ENCODE results near the gene HIP1.

The HIP1 gene

DNA sequence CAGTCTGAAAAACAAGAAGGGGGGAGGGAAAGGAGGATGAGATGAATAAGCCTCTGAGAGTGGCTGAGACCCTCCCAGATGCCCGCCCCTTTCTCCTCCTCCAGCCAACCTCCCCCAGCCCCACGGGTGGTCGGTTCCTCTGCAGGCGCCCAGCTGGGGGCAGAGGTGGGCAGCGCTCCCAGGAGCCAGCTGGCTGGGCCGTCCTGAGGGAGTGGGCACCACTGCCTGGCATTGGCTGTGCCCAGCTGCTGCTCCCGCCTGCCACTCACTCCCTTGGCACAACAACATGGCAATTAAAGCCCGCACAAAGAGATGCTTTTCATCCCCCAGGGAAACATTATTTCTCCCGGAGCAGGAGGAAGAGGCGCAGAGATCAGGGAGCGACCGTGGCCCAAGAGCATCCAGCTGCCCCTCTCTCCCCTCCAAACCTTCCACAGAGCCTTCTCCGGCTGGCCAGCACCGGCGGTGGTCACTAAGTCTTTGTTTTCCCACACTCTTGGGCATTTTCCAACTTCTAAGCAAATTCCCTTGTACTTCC lies 139.4 kb downstream of the HIP1 start:
- TF ChIP-seq, protein P1, sequence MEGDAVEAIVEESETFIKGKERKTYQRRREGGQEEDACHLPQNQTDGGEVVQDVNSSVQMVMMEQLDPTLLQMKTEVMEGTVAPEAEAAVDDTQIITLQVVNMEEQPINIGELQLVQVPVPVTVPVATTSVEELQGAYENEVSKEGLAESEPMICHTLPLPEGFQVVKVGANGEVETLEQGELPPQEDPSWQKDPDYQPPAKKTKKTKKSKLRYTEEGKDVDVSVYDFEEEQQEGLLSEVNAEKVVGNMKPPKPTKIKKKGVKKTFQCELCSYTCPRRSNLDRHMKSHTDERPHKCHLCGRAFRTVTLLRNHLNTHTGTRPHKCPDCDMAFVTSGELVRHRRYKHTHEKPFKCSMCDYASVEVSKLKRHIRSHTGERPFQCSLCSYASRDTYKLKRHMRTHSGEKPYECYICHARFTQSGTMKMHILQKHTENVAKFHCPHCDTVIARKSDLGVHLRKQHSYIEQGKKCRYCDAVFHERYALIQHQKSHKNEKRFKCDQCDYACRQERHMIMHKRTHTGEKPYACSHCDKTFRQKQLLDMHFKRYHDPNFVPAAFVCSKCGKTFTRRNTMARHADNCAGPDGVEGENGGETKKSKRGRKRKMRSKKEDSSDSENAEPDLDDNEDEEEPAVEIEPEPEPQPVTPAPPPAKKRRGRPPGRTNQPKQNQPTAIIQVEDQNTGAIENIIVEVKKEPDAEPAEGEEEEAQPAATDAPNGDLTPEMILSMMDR (IDR thresholded peaks at IDR 0.05): no peak

DNA sequence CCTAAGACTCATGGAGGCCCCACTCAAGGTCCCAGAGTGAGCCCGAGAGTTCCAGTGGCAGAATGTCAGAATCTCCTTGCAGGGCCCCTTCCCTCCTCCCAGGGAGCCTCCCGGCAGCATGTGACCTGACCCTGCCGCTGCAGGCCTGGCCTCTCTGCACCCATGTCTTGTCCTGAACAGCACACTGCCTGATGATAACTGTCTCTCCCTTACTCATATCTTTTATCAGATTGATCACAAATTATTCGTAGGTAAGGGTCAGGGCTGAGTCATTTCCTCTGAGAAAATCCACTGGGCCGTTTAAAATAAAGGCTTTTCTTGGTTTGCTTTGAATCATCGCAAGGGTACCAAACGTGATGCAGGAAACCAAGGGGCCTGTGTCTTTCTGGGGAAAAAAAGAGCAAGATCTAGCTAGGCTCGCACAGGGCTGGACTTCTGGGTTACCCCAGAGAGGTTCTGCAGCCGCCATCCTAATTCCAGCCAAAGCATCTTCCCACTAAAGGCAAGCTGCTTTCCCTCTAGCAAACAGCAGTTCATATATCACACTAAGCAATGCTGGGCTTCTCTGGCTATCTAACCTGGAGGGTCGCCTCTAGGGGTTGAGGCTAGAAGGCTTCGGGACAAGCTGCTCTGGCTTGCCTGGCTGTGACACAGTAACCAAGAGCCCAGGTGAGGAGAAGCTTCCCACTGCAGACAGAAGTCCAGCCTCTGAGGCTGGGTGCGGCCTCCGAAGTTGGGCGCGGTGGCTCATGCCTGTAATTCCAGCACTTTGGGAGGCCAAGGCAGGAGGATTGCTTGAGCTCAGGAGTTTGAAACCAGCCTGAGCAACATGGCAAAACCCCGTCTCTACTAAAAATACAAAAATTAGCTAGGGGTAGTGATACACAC lies 141.8 kb downstream of the HIP1 start:
- TF ChIP-seq, protein P1 (IDR thresholded peaks at IDR 0.05): no peak

DNA sequence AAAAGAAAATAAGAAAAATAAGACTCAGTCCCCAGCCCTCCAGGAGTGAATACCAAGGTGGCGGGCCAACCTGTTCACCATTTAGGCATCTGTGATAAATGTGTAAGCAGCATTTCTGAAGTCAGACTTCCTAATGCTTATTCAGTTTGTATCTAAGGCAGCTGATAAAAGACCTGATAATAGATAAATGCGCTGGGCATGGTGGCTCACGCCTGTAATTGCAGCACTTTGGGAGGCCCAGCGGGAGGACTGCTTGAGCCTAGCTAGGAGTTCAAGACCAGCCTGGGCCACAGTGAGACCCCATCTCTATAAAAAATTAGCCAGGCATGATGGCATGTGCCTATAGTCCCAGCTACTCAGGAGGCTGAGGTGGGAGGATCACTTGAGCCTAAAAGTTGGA lies 143.0 kb downstream of the HIP1 start:
- TF ChIP-seq, protein P1 (IDR thresholded peaks at IDR 0.05): no peak

DNA sequence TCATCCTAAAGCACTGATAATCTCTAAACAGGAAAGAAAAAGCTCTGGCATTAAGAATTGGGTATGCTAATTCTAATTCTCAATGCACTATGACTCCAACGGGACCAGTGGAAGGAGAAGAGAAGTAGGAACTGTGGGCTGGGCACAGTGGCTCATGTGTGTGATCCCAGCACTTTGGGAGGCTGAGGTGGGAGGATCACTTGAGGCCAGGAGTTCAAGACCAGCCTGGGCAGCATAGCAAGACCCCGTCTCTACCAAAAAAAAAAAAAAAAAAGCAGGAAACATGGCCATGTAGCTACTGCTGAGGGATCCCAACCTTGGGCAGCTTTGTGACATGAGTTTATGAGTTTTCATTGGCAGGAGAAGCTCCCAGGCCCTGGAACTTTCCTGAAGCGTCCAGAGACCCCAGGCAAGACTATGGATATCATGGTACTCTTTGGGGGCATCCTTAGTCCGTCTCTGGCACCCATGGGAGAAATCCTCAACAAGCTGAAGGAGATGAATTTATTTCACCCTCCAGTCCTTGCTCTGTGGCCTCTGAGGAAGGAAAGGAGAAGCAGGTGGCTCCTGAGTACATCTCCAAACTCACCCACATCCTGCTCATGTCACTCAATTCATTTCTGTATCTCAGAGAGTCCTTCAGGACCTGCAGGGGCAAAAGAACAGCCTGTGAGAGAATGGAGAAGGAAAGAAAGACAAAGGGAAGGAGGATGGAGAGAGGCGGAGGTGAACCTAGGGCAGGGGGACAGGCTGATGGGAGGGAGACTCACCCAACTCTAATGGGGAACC lies 147.1 kb downstream of the HIP1 start:
- TF ChIP-seq, protein P1 (IDR thresholded peaks at IDR 0.05): no peak

DNA sequence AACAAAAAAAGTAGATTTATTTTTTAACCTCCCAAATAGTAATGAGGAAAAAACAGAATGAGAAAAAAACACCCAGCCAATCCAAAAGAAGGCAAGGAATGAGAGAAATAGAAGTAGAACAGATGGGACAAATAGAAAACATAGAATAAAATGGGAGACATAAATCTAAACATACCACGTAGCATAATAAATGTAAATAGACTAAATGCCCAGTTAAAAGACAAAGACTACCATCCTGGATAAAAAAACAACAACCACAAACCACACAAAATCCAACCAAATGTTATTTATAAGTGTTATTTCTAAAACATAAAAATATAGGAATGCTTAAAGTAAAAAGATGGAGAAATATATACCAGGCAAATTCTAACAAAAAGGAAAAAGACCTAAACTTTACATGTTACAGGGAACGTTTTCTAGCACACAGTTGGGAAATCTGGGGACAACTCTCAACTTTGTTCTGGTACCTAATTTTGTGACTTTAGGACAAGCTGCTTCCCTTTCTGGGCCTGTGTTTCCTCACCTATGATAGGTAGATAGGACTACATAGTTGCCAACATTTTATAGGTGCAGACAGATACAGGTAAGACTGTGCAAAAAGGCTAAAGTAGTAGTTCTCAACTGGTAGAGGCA lies 148.3 kb downstream of the HIP1 start:
- TF ChIP-seq, protein P1 (IDR thresholded peaks at IDR 0.05): no peak

DNA sequence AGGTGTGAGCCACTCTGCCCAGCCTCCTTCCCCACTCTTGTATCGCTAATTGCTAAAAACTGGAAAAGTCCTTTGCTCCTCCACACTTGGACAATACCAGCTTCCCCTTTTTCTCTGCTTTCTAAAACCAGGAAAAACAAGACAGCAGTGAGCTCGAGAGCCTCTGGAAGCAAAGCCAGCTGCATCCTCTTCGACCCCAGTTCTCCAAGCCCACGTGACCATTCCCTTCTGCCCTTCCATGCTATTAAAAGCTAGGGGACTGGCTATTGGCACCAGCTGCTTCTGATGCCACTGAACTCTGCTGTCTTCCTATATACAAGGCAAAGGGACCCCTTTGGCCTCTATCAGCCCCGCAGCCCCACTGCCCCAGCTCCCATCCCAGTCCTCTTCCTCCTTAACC lies 154.4 kb downstream of the HIP1 start:
- TF ChIP-seq, protein P1 (IDR thresholded peaks at IDR 0.05): no peak

DNA sequence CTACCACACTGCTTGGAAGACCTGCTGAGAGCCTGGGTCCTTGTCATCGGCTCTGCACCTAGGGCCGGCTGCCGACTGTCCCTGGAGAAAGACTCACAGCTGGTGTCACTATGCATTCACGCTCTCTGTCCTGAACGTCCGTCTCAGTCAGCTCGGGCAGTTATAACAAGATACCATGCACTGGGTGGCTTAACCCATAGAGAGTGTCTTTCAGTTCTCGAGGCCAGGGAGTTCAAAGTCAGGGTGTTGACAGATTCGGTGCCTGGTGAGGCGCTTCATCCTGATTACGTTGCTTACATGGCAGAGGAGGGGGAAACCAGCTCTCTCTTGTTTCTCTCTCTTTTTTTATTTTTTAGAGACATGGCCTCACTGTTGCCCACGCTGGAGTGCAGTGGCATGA lies 155.5 kb downstream of the HIP1 start:
- TF ChIP-seq, protein P1 (IDR thresholded peaks at IDR 0.05): no peak

Measured in LNCAP (cell line).